Spleen (tissue), 3 donors: ENCODE measurements around the gene AGAP4.
"Not testable (repeated sequence)": the region's sequence is repeated elsewhere in the genome, so short reads cannot be mapped to it uniquely, and the experiment has no call there.

Experiments used
- POLR2A ChIP-seq, 3 donors: fragments of 450-650 bp; IDR thresholded peaks; one replicate each; pipeline ENCODE4 v1.5.1; 2017; ENCODE audit warnings: antibody characterized with exemption in 3 of 3, mild to moderate bottlenecking in 1 of 3
- POLR2AphosphoS5 ChIP-seq, 3 donors: sonication (generic); formaldehyde crosslinking; IDR thresholded peaks; one replicate each; pipeline ENCODE4 v1.5.1; 2017; ENCODE audit warnings: antibody characterized with exemption in 3 of 3

DNA sequence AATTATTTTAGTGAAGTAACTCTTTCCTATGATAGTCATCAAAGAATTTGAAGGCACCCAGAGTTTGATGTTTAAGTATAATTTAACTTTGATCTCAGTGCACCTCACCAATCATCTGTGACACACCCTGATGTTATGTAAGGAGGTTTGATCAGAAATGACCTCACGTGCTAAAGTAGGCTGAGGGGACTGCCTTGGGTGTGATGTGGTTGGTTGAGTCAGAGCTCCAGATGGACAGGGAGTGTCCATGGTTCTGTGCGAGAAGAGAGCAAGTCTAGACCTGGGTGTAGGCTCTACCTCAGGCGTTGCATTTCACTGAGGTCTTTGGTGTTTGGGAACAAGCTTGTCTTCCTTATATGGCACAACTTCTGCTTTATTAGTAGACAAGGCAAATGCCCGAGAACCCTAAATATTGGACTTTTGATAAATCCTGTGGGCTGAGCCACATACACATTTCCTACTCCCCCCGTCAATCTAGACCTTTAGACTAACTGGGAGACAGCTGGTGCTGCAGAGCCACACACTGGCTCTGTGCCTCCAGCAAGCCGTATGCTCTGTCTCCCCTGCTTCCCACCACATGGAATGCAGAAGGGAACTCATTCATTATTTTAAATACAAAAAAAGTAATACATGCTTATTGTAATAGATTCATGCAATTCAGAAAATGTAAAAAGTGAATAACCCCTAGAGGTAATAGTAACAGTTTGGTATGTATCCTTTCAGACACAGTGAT lies 56.4 kb downstream of the AGAP4 start:
- not testable (repeated sequence) for TF ChIP-seq POLR2A, POLR2AphosphoS5 (IDR thresholded peaks at IDR 0.05)
